Testis (tissue), 2 donors: ENCODE results near the gene TMEM119.

ENCODE experiments used
- CTCF ChIP-seq, 3 experiments: fragments of 450-650 bp in 2 of 3; fragments of 200-600 bp in 1 of 3; sonication (generic) in 1 of 3; IDR thresholded peaks; one replicate each; pipeline ENCODE4 v1.5.1; 2016 to 2019; ENCODE audit warnings: antibody characterized with exemption in 3 of 3, mild to moderate bottlenecking in 2 of 3, moderate library complexity in 1 of 3
- POLR2A ChIP-seq: fragments of 450-650 bp; IDR thresholded peaks from one replicate; pipeline ENCODE4 v1.6.1; 2017; ENCODE audit warnings: antibody characterized with exemption, mild to moderate bottlenecking, moderate library complexity

GRCh38 chr12:108595711-108596647, 1.9 kb downstream of the TMEM119 start:
- TF ChIP-seq CTCF (IDR thresholded peaks at IDR 0.05): no peak
- no peak for TF ChIP-seq POLR2A
